GM23338 (cell line): ENCODE data around the gene SH3PXD2B.

Experiments used
- CREB1 ChIP-seq: fragments of 250-450 bp; sonication (Bioruptor Pico); IDR thresholded peaks from 2 replicates; pipeline ENCODE4 v1.5.0; 2020; ENCODE audit warnings: low read depth, mild to moderate bottlenecking, moderate library complexity
- ETS1 ChIP-seq: IDR thresholded peaks from 2 replicates; pipeline ENCODE4 v1.6.1; 2016; ENCODE audit warnings: antibody characterized with exemption
- EZH2 ChIP-seq: fragments of 200-600 bp; sonication (generic); IDR thresholded peaks from one replicate; pipeline ENCODE4 v1.8.0; 2017; ENCODE audit warnings: antibody characterized with exemption, mild to moderate bottlenecking, low read depth; ENCODE audit not compliant: unreplicated experiment
- EZH2phosphoT487 ChIP-seq: fragments of 200-600 bp; sonication (generic); IDR thresholded peaks from one replicate; pipeline ENCODE4 v1.8.1; 2018; ENCODE audit warnings: antibody characterized with exemption; ENCODE audit not compliant: unreplicated experiment
- JUNB ChIP-seq: IDR thresholded peaks from one replicate; pipeline ENCODE4 v1.6.1; 2016; ENCODE audit warnings: antibody characterized with exemption; ENCODE audit not compliant: unreplicated experiment
- NANOG ChIP-seq: IDR thresholded peaks from 2 replicates; pipeline ENCODE4 v1.6.1; 2016; ENCODE audit warnings: antibody characterized with exemption, borderline replicate concordance
- POLR2AphosphoS5 ChIP-seq: IDR thresholded peaks from 2 replicates; pipeline ENCODE4 v1.6.1; 2016; ENCODE audit warnings: antibody characterized with exemption, low read depth
- REST ChIP-seq: IDR thresholded peaks from one replicate; pipeline ENCODE4 v1.6.1; 2018; ENCODE audit warnings: antibody characterized with exemption; ENCODE audit not compliant: unreplicated experiment
- STAT1 ChIP-seq: IDR thresholded peaks from one replicate; pipeline ENCODE4 v1.6.1; 2016; ENCODE audit warnings: antibody characterized with exemption; ENCODE audit not compliant: unreplicated experiment
- ZNF114 ChIP-seq: fragments of 250-450 bp; sonication (Bioruptor Pico); IDR thresholded peaks from 2 replicates; pipeline ENCODE4 v1.5.0; 2020; ENCODE audit warnings: mild to moderate bottlenecking, moderate library complexity
- ZNF331 ChIP-seq: fragments of 250-450 bp; sonication (Bioruptor Pico); IDR thresholded peaks from 2 replicates; pipeline ENCODE4 v1.5.0; 2020; ENCODE audit warnings: low read depth, mild to moderate bottlenecking, moderate library complexity
- ZNF462 ChIP-seq: fragments of 250-450 bp; sonication (Bioruptor Pico); IDR thresholded peaks from 2 replicates; pipeline ENCODE4 v1.5.0; 2020; ENCODE audit warnings: mild to moderate bottlenecking, moderate library complexity
- TF ChIP-seq, protein P1 (sequence below), 2 experiments: fragments of 200-600 bp in 1 of 2; sonication (generic) in 1 of 2; conservative IDR thresholded peaks; 2 replicates each; pipeline versions ENCODE4 v1.5.1 to v1.6.1; 2016 to 2017; ENCODE audit warnings: antibody characterized with exemption in 2 of 2, low read depth in 2 of 2, mild to moderate bottlenecking in 2 of 2, moderate library complexity in 1 of 2

DNA sequence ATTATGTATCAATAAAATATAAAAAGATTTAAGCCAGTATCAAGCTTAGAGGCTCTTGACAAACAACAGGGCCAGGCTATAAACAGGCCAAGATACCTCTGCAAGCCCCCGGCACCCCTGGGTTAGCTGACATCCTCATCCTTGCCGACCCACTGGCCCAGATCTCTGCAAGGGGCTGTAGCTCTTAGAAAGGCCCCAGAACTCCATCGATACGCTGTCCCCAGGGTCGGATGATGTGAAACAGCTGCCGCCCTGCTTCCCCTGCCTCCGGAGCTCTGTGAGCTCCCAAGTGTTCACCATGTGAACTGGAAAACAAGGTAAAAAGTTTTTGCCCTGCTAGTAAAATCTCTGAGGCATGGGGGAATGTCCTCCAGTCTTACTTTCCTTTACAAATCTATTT lies 20.1 kb downstream of the SH3PXD2B start:
- TF ChIP-seq, protein P1, sequence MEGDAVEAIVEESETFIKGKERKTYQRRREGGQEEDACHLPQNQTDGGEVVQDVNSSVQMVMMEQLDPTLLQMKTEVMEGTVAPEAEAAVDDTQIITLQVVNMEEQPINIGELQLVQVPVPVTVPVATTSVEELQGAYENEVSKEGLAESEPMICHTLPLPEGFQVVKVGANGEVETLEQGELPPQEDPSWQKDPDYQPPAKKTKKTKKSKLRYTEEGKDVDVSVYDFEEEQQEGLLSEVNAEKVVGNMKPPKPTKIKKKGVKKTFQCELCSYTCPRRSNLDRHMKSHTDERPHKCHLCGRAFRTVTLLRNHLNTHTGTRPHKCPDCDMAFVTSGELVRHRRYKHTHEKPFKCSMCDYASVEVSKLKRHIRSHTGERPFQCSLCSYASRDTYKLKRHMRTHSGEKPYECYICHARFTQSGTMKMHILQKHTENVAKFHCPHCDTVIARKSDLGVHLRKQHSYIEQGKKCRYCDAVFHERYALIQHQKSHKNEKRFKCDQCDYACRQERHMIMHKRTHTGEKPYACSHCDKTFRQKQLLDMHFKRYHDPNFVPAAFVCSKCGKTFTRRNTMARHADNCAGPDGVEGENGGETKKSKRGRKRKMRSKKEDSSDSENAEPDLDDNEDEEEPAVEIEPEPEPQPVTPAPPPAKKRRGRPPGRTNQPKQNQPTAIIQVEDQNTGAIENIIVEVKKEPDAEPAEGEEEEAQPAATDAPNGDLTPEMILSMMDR (conservative IDR thresholded peaks at IDR 0.05; ENCODE audit: low read depth in 2 of 2) = no peak
- TF ChIP-seq ETS1 (no peak), EZH2phosphoT487 (no peak), REST (no peak), POLR2AphosphoS5 (no peak), EZH2 (no peak), CREB1 (CRISPR knock-in tag) (no peak), NANOG (no peak), JUNB (no peak), ZNF462 (CRISPR knock-in tag) (no peak), ZNF114 (CRISPR knock-in tag) (no peak), STAT1 (no peak), ZNF331 (no peak)
